Hepatocyte (in vitro differentiated cells): ENCODE measurements around the gene WAPL.

ENCODE experiments used
- CTCF ChIP-seq: fragments of 200-600 bp; sonication (generic); IDR thresholded peaks from 2 replicates; pipeline ENCODE4 v1.5.1; 2016; ENCODE audit warnings: antibody characterized with exemption, mild to moderate bottlenecking; ENCODE audit not compliant: poor library complexity
- EZH2 ChIP-seq: fragments of 200-600 bp; sonication (generic); IDR thresholded peaks from 2 replicates; pipeline ENCODE4 v1.6.1; 2016; ENCODE audit warnings: antibody characterized with exemption, mild to moderate bottlenecking, borderline replicate concordance
- EZH2phosphoT487 ChIP-seq: fragments of 200-600 bp; sonication (generic); IDR thresholded peaks from one replicate; pipeline ENCODE4 v1.6.1; 2018; ENCODE audit warnings: antibody characterized with exemption, mild to moderate bottlenecking, low read depth, moderate library complexity; ENCODE audit not compliant: unreplicated experiment, severe bottlenecking

GRCh38 chr10:86553639-86554038, 32.0 kb upstream of the WAPL start:
- TF ChIP-seq CTCF (no peak), EZH2 (no peak), EZH2phosphoT487 (no peak)
